Medulla oblongata (tissue), 1 donor: Measurements from ENCODE around the gene RFX8.
"Not testable (repeated sequence)": the region's sequence is repeated elsewhere in the genome, so short reads cannot be mapped to it uniquely, and the experiment has no call there.

ENCODE experiments used
- DNase-seq: peaks from one replicate; pipeline ENCODE4 v3.0.0-alpha.2; 2015; ENCODE audit errors: extremely low spot score

Gene RFX8

GRCh38 chr2:101440127-101440738 lies 34.7 kb downstream of the RFX8 start:
- no peak for DNase-seq

- no peak for DNase-seq
Measured at GRCh38 chr2:101439716-101440115, 35.2 kb downstream of the RFX8 start.

- not testable (repeated sequence) for DNase-seq
Measured at GRCh38 chr2:101438555-101438954, 36.4 kb downstream of the RFX8 start.

GRCh38 chr2:101435001-101435862 lies 39.7 kb downstream of the RFX8 start:
- no peak for DNase-seq

- no peak for DNase-seq
Measured at GRCh38 chr2:101433465-101433864, 41.4 kb downstream of the RFX8 start.

- no peak for DNase-seq
Measured at GRCh38 chr2:101432411-101433181, 42.3 kb downstream of the RFX8 start.

GRCh38 chr2:101431486-101431885 lies 43.4 kb downstream of the RFX8 start:
- no peak for DNase-seq

GRCh38 chr2:101430156-101430555 lies 44.8 kb downstream of the RFX8 start:
- no peak for DNase-seq

GRCh38 chr2:101429453-101429852 lies 45.5 kb downstream of the RFX8 start:
- DNase-seq = no peak

- no peak for DNase-seq
Measured at GRCh38 chr2:101428422-101429176, 46.3 kb downstream of the RFX8 start.

- no peak for DNase-seq
Measured at GRCh38 chr2:101427743-101428142, 47.2 kb downstream of the RFX8 start.

GRCh38 chr2:101427240-101427639 lies 47.7 kb downstream of the RFX8 start:
- DNase-seq = no peak

- no peak for DNase-seq
Measured at GRCh38 chr2:101426822-101427221, 48.1 kb downstream of the RFX8 start.

- DNase-seq = no peak
Measured at GRCh38 chr2:101420623-101421022, 54.3 kb downstream of the RFX8 start.

GRCh38 chr2:101419096-101419663 lies 55.7 kb downstream of the RFX8 start:
- DNase-seq = peak; percentile 69

- DNase-seq = no peak
Measured at GRCh38 chr2:101418460-101419095, 56.3 kb downstream of the RFX8 start.

GRCh38 chr2:101416609-101417008 lies 58.3 kb downstream of the RFX8 start:
- DNase-seq = no peak

- no peak for DNase-seq
Measured at GRCh38 chr2:101415884-101416283, 59.0 kb downstream of the RFX8 start.

- no peak for DNase-seq
Measured at GRCh38 chr2:101415220-101415619, 59.7 kb downstream of the RFX8 start.

GRCh38 chr2:101412092-101412694 lies 62.7 kb downstream of the RFX8 start:
- DNase-seq = no peak

GRCh38 chr2:101410746-101411145 lies 64.2 kb downstream of the RFX8 start:
- no peak for DNase-seq
